Measurements from ENCODE around the gene NSD1.

- TF ChIP-seq CTCF (IDR thresholded peaks at IDR 0.05 in 4 of 5, conservative IDR thresholded peaks at IDR 0.05 in 1 of 5) (no peak), POLR2A (IDR thresholded peaks at IDR 0.05) (no peak)
Observed at GRCh38 chr5:177310757-177311391, 177.3 kb downstream of the NSD1 start.

All from gastrocnemius medialis (tissue), 4 donors.